ENCODE measurements around the gene UNC45B. TPM values are rescaled to one million over a fixed set of nuclear protein-coding genes. Genes with fewer than 3 reads are reported as not detected.

UNC45B gene
- total RNA-seq, 1 experiment from 2014 or later: not detected

- Histone ChIP-seq H3K36me3 (ENCODE audit: control insufficient read depth, insufficient read depth, low read length) (no peaks in the 10 kb centered on the region), H3K4me1 (0 out of 2 replicates have a peak, but pooled peaks cover 4% of the 10 kb centered on the region), H3K27me3 (replicated peaks; ENCODE audit: control insufficient read depth, insufficient read depth, low read length) (no peaks in the 10 kb centered on the region; the same call in none of the 2 replicates), H3K9me3 (no peaks in the 10 kb centered on the region), H3K4me3 (ENCODE audit: low read depth, low read length) (no peak overlapping the region)
- Mint-ChIP-seq H3K4me3 (ENCODE audit: unreplicated experiment) (no peak overlapping the region), H3K27me3 (ENCODE audit: insufficient read depth, unreplicated experiment) (peaks cover 8% of the 10 kb centered on the region), H3K4me1 (ENCODE audit: low read depth, unreplicated experiment) (peaks cover 6% of the 10 kb centered on the region), H3K36me3 (ENCODE audit: insufficient read depth, unreplicated experiment) (no peaks in the 10 kb centered on the region), H3K9me3 (ENCODE audit: unreplicated experiment) (no peaks in the 10 kb centered on the region), H3K27ac (ENCODE audit: unreplicated experiment) (no peak overlapping the region)
- intact Hi-C loops (cut with micrococcal nuclease; ENCODE audit: unreplicated experiment): no loop called here
- DNase-seq: no peak
- no TSS peak for BruUV-seq (replicated peaks)
- CTCF ChIA-PET: no interaction called here
- POLR2A ChIA-PET: no interaction called here
- no peak for TF ChIP-seq CTCF (IDR thresholded peaks at IDR 0.05; ENCODE audit: insufficient read depth in 1 of 2, low read depth in 1 of 2, low read length in 1 of 2, severe bottlenecking in 1 of 2, unreplicated experiment in 1 of 2)
Measured at GRCh38 chr17:35166526-35166925, 18.9 kb downstream of the UNC45B start.

- no peak overlapping the region for H3K27ac Mint-ChIP-seq (ENCODE audit: unreplicated experiment)
- no peaks in the 10 kb centered on the region; the same call in none of the 2 replicates for H3K27me3 ChIP-seq (replicated peaks; ENCODE audit: control insufficient read depth, insufficient read depth, low read length)
- intact Hi-C loops (cut with micrococcal nuclease; ENCODE audit: unreplicated experiment): no loop called here
- H3K27me3 Mint-ChIP-seq (ENCODE audit: insufficient read depth, unreplicated experiment): peaks cover 8% of the 10 kb centered on the region
- ChIA-PET CTCF (no interaction called here), POLR2A (no interaction called here)
- H3K4me1 Mint-ChIP-seq (ENCODE audit: low read depth, unreplicated experiment): peaks cover 6% of the 10 kb centered on the region
- H3K4me3 Mint-ChIP-seq (ENCODE audit: unreplicated experiment): no peak overlapping the region
- H3K9me3 Mint-ChIP-seq (ENCODE audit: unreplicated experiment): no peaks in the 10 kb centered on the region
- peak in 1 of 2 experiments; percentile 14 for DNase-seq
- 0 out of 2 replicates have a peak, but pooled peaks cover 4% of the 10 kb centered on the region for H3K4me1 ChIP-seq
- no TSS peak for BruUV-seq (replicated peaks)
- no peaks in the 10 kb centered on the region for H3K36me3 Mint-ChIP-seq (ENCODE audit: insufficient read depth, unreplicated experiment)
- H3K4me3 ChIP-seq (ENCODE audit: low read depth, low read length): no peak overlapping the region
- H3K9me3 ChIP-seq: no peaks in the 10 kb centered on the region
- no peaks in the 10 kb centered on the region for H3K36me3 ChIP-seq (ENCODE audit: control insufficient read depth, insufficient read depth, low read length)
- no peak for TF ChIP-seq CTCF (IDR thresholded peaks at IDR 0.05; ENCODE audit: insufficient read depth in 1 of 2, low read depth in 1 of 2, low read length in 1 of 2, severe bottlenecking in 1 of 2, unreplicated experiment in 1 of 2)
Measured at GRCh38 chr17:35167046-35167445, 19.4 kb downstream of the UNC45B start.

GRCh38 chr17:35167666-35168065 is 20.0 kb downstream of the UNC45B start:
- DNase-seq: no peak
- Mint-ChIP-seq H3K27me3 (ENCODE audit: insufficient read depth, unreplicated experiment) (peaks cover 7% of the 10 kb centered on the region), H3K4me1 (ENCODE audit: low read depth, unreplicated experiment) (peaks cover 6% of the 10 kb centered on the region), H3K36me3 (ENCODE audit: insufficient read depth, unreplicated experiment) (no peaks in the 10 kb centered on the region), H3K9me3 (ENCODE audit: unreplicated experiment) (no peaks in the 10 kb centered on the region), H3K27ac (ENCODE audit: unreplicated experiment) (no peak overlapping the region), H3K4me3 (ENCODE audit: unreplicated experiment) (no peak overlapping the region)
- no peak for TF ChIP-seq CTCF (IDR thresholded peaks at IDR 0.05; ENCODE audit: insufficient read depth in 1 of 2, low read depth in 1 of 2, low read length in 1 of 2, severe bottlenecking in 1 of 2, unreplicated experiment in 1 of 2)
- ChIA-PET CTCF (no interaction called here), POLR2A (no interaction called here)
- H3K36me3 ChIP-seq (ENCODE audit: control insufficient read depth, insufficient read depth, low read length): no peaks in the 10 kb centered on the region
- intact Hi-C loops (cut with micrococcal nuclease; ENCODE audit: unreplicated experiment): no loop called here
- H3K4me1 ChIP-seq: 0 out of 2 replicates have a peak, but pooled peaks cover 4% of the 10 kb centered on the region
- BruUV-seq (replicated peaks): no TSS peak
- no peak overlapping the region for H3K4me3 ChIP-seq (ENCODE audit: low read depth, low read length)
- no peaks in the 10 kb centered on the region; the same call in none of the 2 replicates for H3K27me3 ChIP-seq (replicated peaks; ENCODE audit: control insufficient read depth, insufficient read depth, low read length)
- H3K9me3 ChIP-seq: no peaks in the 10 kb centered on the region

All from Caco-2 (cell line).